HEK293 (cell line): ENCODE results near the gene TINAGL1.

Experiments
- ELK4 ChIP-seq: IDR thresholded peaks from 2 replicates; pipeline ENCODE4 v1.6.1; 2011; ENCODE audit warnings: mild to moderate bottlenecking, low read depth, low read length, borderline replicate concordance
- GFI1B ChIP-seq: fragments of 450-650 bp; formaldehyde crosslinking; IDR thresholded peaks from 2 replicates; pipeline ENCODE4 v1.5.1; 2016; ENCODE audit warnings: missing biosample characterization, missing genetic modification characterization
- GLI2 ChIP-seq: fragments of 450-650 bp; formaldehyde crosslinking; IDR thresholded peaks from 2 replicates; pipeline ENCODE4; 2017; ENCODE audit warnings: missing biosample characterization, missing genetic modification characterization, low read depth, borderline replicate concordance
- KLF16 ChIP-seq: fragments of 450-650 bp; formaldehyde crosslinking; IDR thresholded peaks from 2 replicates; pipeline ENCODE4 v1.5.1; 2017; ENCODE audit warnings: missing biosample characterization, missing genetic modification characterization
- KLF7 ChIP-seq: fragments of 450-650 bp; formaldehyde crosslinking; IDR thresholded peaks from 2 replicates; pipeline ENCODE4 v1.5.1; 2016; ENCODE audit warnings: missing biosample characterization, missing genetic modification characterization, borderline replicate concordance
- RBAK ChIP-seq: fragments of 450-650 bp; formaldehyde crosslinking; IDR thresholded peaks from 2 replicates; pipeline ENCODE4 v1.5.1; 2016; ENCODE audit warnings: missing biosample characterization, missing genetic modification characterization
- SETDB1 ChIP-seq: IDR thresholded peaks from one replicate; pipeline ENCODE4 v1.6.1; 2017; ENCODE audit warnings: mild to moderate bottlenecking, low read length, moderate library complexity, mixed read lengths; ENCODE audit not compliant: insufficient read length
- YY1 ChIP-seq: fragments of 450-650 bp; formaldehyde crosslinking; IDR thresholded peaks from 2 replicates; pipeline ENCODE4 v1.5.1; 2018; ENCODE audit warnings: missing biosample characterization, missing genetic modification characterization
- ZBTB1 ChIP-seq: fragments of 450-650 bp; formaldehyde crosslinking; IDR thresholded peaks from 2 replicates; pipeline ENCODE4 v1.5.1; 2016; ENCODE audit warnings: missing biosample characterization, missing genetic modification characterization
- ZBTB10 ChIP-seq: fragments of 450-650 bp; formaldehyde crosslinking; IDR thresholded peaks from 2 replicates; pipeline ENCODE4 v1.5.1; 2016; ENCODE audit warnings: missing biosample characterization, missing genetic modification characterization
- ZBTB26 ChIP-seq: fragments of 450-650 bp; formaldehyde crosslinking; optimal IDR thresholded peaks from 2 replicates; pipeline ENCODE3; 2016; ENCODE audit warnings: missing biosample characterization, mild to moderate bottlenecking, missing genetic modification characterization
- ZEB2 ChIP-seq: fragments of 450-650 bp; formaldehyde crosslinking; IDR thresholded peaks from 2 replicates; pipeline ENCODE4 v1.5.1; 2016; ENCODE audit warnings: missing biosample characterization, missing genetic modification characterization
- ZNF114 ChIP-seq: fragments of 450-650 bp; formaldehyde crosslinking; IDR thresholded peaks from 2 replicates; pipeline ENCODE4 v1.5.0; 2017; ENCODE audit warnings: missing biosample characterization, missing genetic modification characterization
- ZNF133 ChIP-seq: fragments of 450-650 bp; formaldehyde crosslinking; IDR thresholded peaks from 2 replicates; pipeline ENCODE4 v1.5.1; 2016; ENCODE audit warnings: missing biosample characterization, missing genetic modification characterization
- ZNF16 ChIP-seq: fragments of 450-650 bp; formaldehyde crosslinking; IDR thresholded peaks from 2 replicates; pipeline ENCODE4 v1.5.1; 2016; ENCODE audit warnings: low read depth, missing biosample characterization, missing genetic modification characterization
- ZNF18 ChIP-seq: fragments of 450-650 bp; formaldehyde crosslinking; IDR thresholded peaks from 2 replicates; pipeline ENCODE4 v1.5.1; 2016; ENCODE audit warnings: missing biosample characterization, missing genetic modification characterization
- ZNF19 ChIP-seq: fragments of 450-650 bp; formaldehyde crosslinking; IDR thresholded peaks from 2 replicates; pipeline ENCODE4; 2016; ENCODE audit warnings: missing biosample characterization, missing genetic modification characterization, low read depth
- ZNF24 ChIP-seq: fragments of 450-650 bp; formaldehyde crosslinking; IDR thresholded peaks from 2 replicates; pipeline ENCODE4 v1.5.1; 2016; ENCODE audit warnings: missing biosample characterization, missing genetic modification characterization
- ZNF350 ChIP-seq: fragments of 450-650 bp; formaldehyde crosslinking; IDR thresholded peaks from 2 replicates; pipeline ENCODE4 v1.5.0; 2017; ENCODE audit warnings: missing biosample characterization, mild to moderate bottlenecking, missing genetic modification characterization
- ZNF391 ChIP-seq: fragments of 450-650 bp; formaldehyde crosslinking; IDR thresholded peaks from 2 replicates; pipeline ENCODE4 v1.5.1; 2016; ENCODE audit warnings: low read depth, missing biosample characterization, missing genetic modification characterization, borderline replicate concordance
- ZNF449 ChIP-seq: fragments of 450-650 bp; formaldehyde crosslinking; IDR thresholded peaks from 2 replicates; pipeline ENCODE4 v1.5.1; 2017; ENCODE audit warnings: missing biosample characterization, mild to moderate bottlenecking, missing genetic modification characterization, moderate library complexity
- ZNF48 ChIP-seq: fragments of 450-650 bp; formaldehyde crosslinking; IDR thresholded peaks from 2 replicates; pipeline ENCODE4 v1.5.1; 2016; ENCODE audit warnings: missing biosample characterization, missing genetic modification characterization
- ZNF514 ChIP-seq: fragments of 450-650 bp; formaldehyde crosslinking; IDR thresholded peaks from 2 replicates; pipeline ENCODE4 v1.5.1; 2016; ENCODE audit warnings: missing biosample characterization, missing genetic modification characterization
- ZNF521 ChIP-seq: fragments of 450-650 bp; formaldehyde crosslinking; IDR thresholded peaks from 2 replicates; pipeline ENCODE4 v1.5.1; 2017; ENCODE audit warnings: missing biosample characterization, mild to moderate bottlenecking, missing genetic modification characterization
- ZNF530 ChIP-seq: fragments of 450-650 bp; formaldehyde crosslinking; IDR thresholded peaks from 2 replicates; pipeline ENCODE4 v1.5.1; 2016; ENCODE audit warnings: low read depth, missing biosample characterization, missing genetic modification characterization
- ZNF548 ChIP-seq: fragments of 450-650 bp; formaldehyde crosslinking; IDR thresholded peaks from 2 replicates; pipeline ENCODE4 v1.5.1; 2016; ENCODE audit warnings: missing biosample characterization, missing genetic modification characterization
- ZNF585B ChIP-seq: fragments of 450-650 bp; formaldehyde crosslinking; IDR thresholded peaks from 2 replicates; pipeline ENCODE4 v1.5.1; 2016; ENCODE audit warnings: missing biosample characterization, missing genetic modification characterization
- ZNF621 ChIP-seq: fragments of 450-650 bp; formaldehyde crosslinking; IDR thresholded peaks from 2 replicates; pipeline ENCODE4 v1.5.1; 2017; ENCODE audit warnings: missing biosample characterization, missing genetic modification characterization
- ZNF677 ChIP-seq: fragments of 450-650 bp; IDR thresholded peaks from 2 replicates; pipeline ENCODE4 v1.5.0; 2018; ENCODE audit warnings: missing biosample characterization, mild to moderate bottlenecking, missing genetic modification characterization, moderate library complexity
- ZNF747 ChIP-seq: fragments of 450-650 bp; formaldehyde crosslinking; IDR thresholded peaks from 2 replicates; pipeline ENCODE4 v1.5.1; 2016; ENCODE audit warnings: missing biosample characterization, missing genetic modification characterization
- ZNF76 ChIP-seq: fragments of 450-650 bp; formaldehyde crosslinking; IDR thresholded peaks from 2 replicates; pipeline ENCODE4; 2016; ENCODE audit warnings: low read depth, missing biosample characterization, missing genetic modification characterization, borderline replicate concordance
- ZNF768 ChIP-seq: fragments of 450-650 bp; formaldehyde crosslinking; IDR thresholded peaks from 2 replicates; pipeline ENCODE4 v1.5.1; 2018; ENCODE audit warnings: missing biosample characterization, mild to moderate bottlenecking, missing genetic modification characterization
- ZNF785 ChIP-seq: fragments of 450-650 bp; formaldehyde crosslinking; IDR thresholded peaks from 2 replicates; pipeline ENCODE4 v1.5.1; 2016; ENCODE audit warnings: missing biosample characterization, missing genetic modification characterization

TINAGL1 gene

GRCh38 chr1:31548907-31549808 lies 27.2 kb upstream of the TINAGL1 start (continued):
- TF ChIP-seq ZNF449 (tag by site-specific recombination): peak; percentile 68; the same call in 1 of the 2 replicates
- no peak for TF ChIP-seq KLF7 (tag by site-specific recombination)
- TF ChIP-seq ZNF76 (tag by site-specific recombination): no peak
- no peak for TF ChIP-seq ZNF768
- TF ChIP-seq ELK4: no peak
- TF ChIP-seq ZNF521 (tag by site-specific recombination): no peak
- no peak for TF ChIP-seq ZNF18
- TF ChIP-seq ZNF16 (tag by site-specific recombination): no peak
- TF ChIP-seq SETDB1: no peak
- no peak for TF ChIP-seq ZBTB1 (tag by site-specific recombination)
- no peak for TF ChIP-seq ZNF114 (tag by site-specific recombination)
- no peak for TF ChIP-seq ZNF133 (tag by site-specific recombination)
- no peak for TF ChIP-seq ZNF391
- no peak for TF ChIP-seq GLI2 (tag by site-specific recombination)
- no peak for TF ChIP-seq ZNF621
- no peak for TF ChIP-seq ZNF747 (tag by site-specific recombination)
- TF ChIP-seq GFI1B: no peak
- peak; percentile 71; the same call in 1 of the 2 replicates for TF ChIP-seq YY1 (tag by site-specific recombination)
- no peak for TF ChIP-seq ZNF530 (tag by site-specific recombination)
- TF ChIP-seq ZNF548 (tag by site-specific recombination): no peak
- no peak for TF ChIP-seq ZNF514 (tag by site-specific recombination)
- TF ChIP-seq ZBTB10 (tag by site-specific recombination): peak; percentile 27; the same call in 1 of the 2 replicates
- TF ChIP-seq ZEB2 (tag by site-specific recombination): peak; percentile 34; the same call in 1 of the 2 replicates
- TF ChIP-seq ZNF19: no peak
- TF ChIP-seq ZNF585B (tag by site-specific recombination): no peak
- TF ChIP-seq ZNF24 (tag by site-specific recombination): 0 out of 2 replicates have a peak, but pooled peaks have one; percentile 55
- TF ChIP-seq KLF16 (tag by site-specific recombination): no peak
- no peak for TF ChIP-seq ZNF677 (tag by site-specific recombination)
- no peak for TF ChIP-seq ZNF350 (tag by site-specific recombination)
- no peak for TF ChIP-seq ZNF785
- no peak for TF ChIP-seq RBAK (tag by site-specific recombination)
- no peak for TF ChIP-seq ZBTB26 (tag by site-specific recombination)
- TF ChIP-seq ZNF48 (tag by site-specific recombination): no peak
